Panc1 (cell line): ENCODE results near the gene KTI12. TPM values are rescaled to one million over a fixed set of nuclear protein-coding genes. Genes with fewer than 3 reads are reported as not detected.

ENCODE experiments used
- ATAC-seq: fragments of 200-7000 bp; cut with Tn5 transposase; 2 replicates; pipeline ENCODE4 v1.9.1; 2020; ENCODE audit warnings: mild to moderate bottlenecking, moderate library complexity
- BruUV-seq: library from RNA; stranded (reverse); fragments of 400-500 nt; replicated peaks from 2 replicates; lab custom pipeline; 2021; lab: Mats Ljungman, UMichigan
- CTCF ChIA-PET: fragments of 300-600 bp; sonication (Branson Sonifier 250); formaldehyde crosslinking; loops from one replicate; lab custom pipeline; 2022; ENCODE audit warnings: antibody characterized with exemption; lab: Charles Lee
- POLR2A ChIA-PET: fragments of 300-600 bp; sonication (Branson Sonifier 250); formaldehyde crosslinking; loops from one replicate; lab custom pipeline; 2022; ENCODE audit warnings: antibody characterized with exemption; lab: Charles Lee
- DNase-seq: peaks from one replicate; pipeline ENCODE4 v3.0.0-alpha.2; 2010; ENCODE audit warnings: low read depth, low spot score
- H3K27ac ChIP-seq: 2 replicates; pipeline ENCODE4 v1.5.1; 2011; ENCODE audit warnings: mild to moderate bottlenecking, low read length, inconsistent platforms
- H3K27me3 ChIP-seq: fragments of 200-500 bp; sonication (Bioruptor generic); 2 replicates; pipeline ENCODE4 v1.6.0; 2014; ENCODE audit warnings: low read length, inconsistent platforms; ENCODE audit not compliant: control insufficient read depth, insufficient read depth
- H3K36me3 ChIP-seq: fragments of 200-500 bp; sonication (Bioruptor generic); 2 replicates; pipeline ENCODE4 v1.5.1; 2014; ENCODE audit warnings: inconsistent platforms, mild to moderate bottlenecking, low read length, moderate library complexity; ENCODE audit not compliant: control insufficient read depth, insufficient read depth
- H3K4me1 ChIP-seq: 2 replicates; pipeline ENCODE4 v1.5.1; 2011; ENCODE audit warnings: inconsistent platforms, mild to moderate bottlenecking, low read length, moderate library complexity; ENCODE audit not compliant: control insufficient read depth, insufficient read depth
- H3K4me3 ChIP-seq, 2 experiments: 2 replicates each; pipeline ENCODE4 v1.5.1; 2011 to 2012; ENCODE audit warnings: low read depth in 2 of 2, low read length in 2 of 2, mild to moderate bottlenecking in 2 of 2, inconsistent platforms in 1 of 2, moderate library complexity in 1 of 2
- H3K9me3 ChIP-seq: fragments of 200-500 bp; sonication (Bioruptor generic); 2 replicates; pipeline ENCODE4 v1.5.1; 2014; ENCODE audit warnings: low read depth, mild to moderate bottlenecking, inconsistent platforms, low read length, moderate library complexity; ENCODE audit not compliant: control insufficient read depth, insufficient read depth
- POLR2AphosphoS5 ChIP-seq: IDR thresholded peaks from 2 replicates; pipeline ENCODE4 v1.6.1; 2012; ENCODE audit warnings: mild to moderate bottlenecking, low read depth, low read length, moderate library complexity
- REST ChIP-seq, 2 experiments: IDR thresholded peaks; 2 replicates each; pipeline ENCODE4 v1.6.1; 2011 to 2012; ENCODE audit warnings: low read depth in 2 of 2, control low read depth in 1 of 2, low read length in 1 of 2, mild to moderate bottlenecking in 1 of 2, moderate library complexity in 1 of 2; ENCODE audit not compliant: insufficient read depth in 1 of 2
- SIN3A ChIP-seq: IDR thresholded peaks from 2 replicates; pipeline ENCODE4 v1.6.1; 2012; ENCODE audit warnings: low read depth, mild to moderate bottlenecking, low read length, moderate library complexity, borderline replicate concordance; ENCODE audit not compliant: insufficient read depth
- TCF7L2 ChIP-seq: IDR thresholded peaks from 2 replicates; pipeline ENCODE4 v1.6.1; 2011; ENCODE audit warnings: mild to moderate bottlenecking, low read depth, low read length, inconsistent platforms
- in situ Hi-C: cut with HindIII; loops from 2 replicates; pipeline ENCODE4 v1.10.0; 2016; ENCODE audit warnings: low sequenced_read_pairs, low pct_unique_long_range_greater_than_20kb
- intact Hi-C: fragments of 100-400 bp; cut with micrococcal nuclease; formaldehyde crosslinking; loops from one replicate; pipeline ENCODE4 v1.10.0; 2022; ENCODE audit not compliant: unreplicated experiment
- total RNA-seq: library from RNA; stranded (reverse); gene quantifications from one replicate; pipeline ENCODE4 v1.2.1, GENCODE V29; 2021; ENCODE audit not compliant: unreplicated experiment
- TF ChIP-seq, protein P1 (sequence below): fragments of 450-650 bp; IDR thresholded peaks from 2 replicates; pipeline ENCODE4 v1.5.1; 2017; ENCODE audit warnings: mild to moderate bottlenecking

The KTI12 gene
- total RNA-seq, 1 experiment from 2014 or later: 13.1 TPM

GRCh38 chr1:52045236-52045635 lies 11.6 kb upstream of the KTI12 start:
- H3K4me1 ChIP-seq: no peaks in the 10 kb centered on the region
- H3K9me3 ChIP-seq: no peaks in the 10 kb centered on the region
- POLR2A ChIA-PET: no interaction called here
- BruUV-seq: no TSS peak
- CTCF ChIA-PET: no interaction called here
- intact Hi-C loops (no loop called here), in situ Hi-C loops (no loop called here)
- TF ChIP-seq, protein P1, sequence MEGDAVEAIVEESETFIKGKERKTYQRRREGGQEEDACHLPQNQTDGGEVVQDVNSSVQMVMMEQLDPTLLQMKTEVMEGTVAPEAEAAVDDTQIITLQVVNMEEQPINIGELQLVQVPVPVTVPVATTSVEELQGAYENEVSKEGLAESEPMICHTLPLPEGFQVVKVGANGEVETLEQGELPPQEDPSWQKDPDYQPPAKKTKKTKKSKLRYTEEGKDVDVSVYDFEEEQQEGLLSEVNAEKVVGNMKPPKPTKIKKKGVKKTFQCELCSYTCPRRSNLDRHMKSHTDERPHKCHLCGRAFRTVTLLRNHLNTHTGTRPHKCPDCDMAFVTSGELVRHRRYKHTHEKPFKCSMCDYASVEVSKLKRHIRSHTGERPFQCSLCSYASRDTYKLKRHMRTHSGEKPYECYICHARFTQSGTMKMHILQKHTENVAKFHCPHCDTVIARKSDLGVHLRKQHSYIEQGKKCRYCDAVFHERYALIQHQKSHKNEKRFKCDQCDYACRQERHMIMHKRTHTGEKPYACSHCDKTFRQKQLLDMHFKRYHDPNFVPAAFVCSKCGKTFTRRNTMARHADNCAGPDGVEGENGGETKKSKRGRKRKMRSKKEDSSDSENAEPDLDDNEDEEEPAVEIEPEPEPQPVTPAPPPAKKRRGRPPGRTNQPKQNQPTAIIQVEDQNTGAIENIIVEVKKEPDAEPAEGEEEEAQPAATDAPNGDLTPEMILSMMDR: no peak
- TF ChIP-seq TCF7L2: no peak
- TF ChIP-seq REST (IDR thresholded peaks at IDR 0.05; ENCODE audit: insufficient read depth in 1 of 2, low read depth in 2 of 2, low read length in 1 of 2): no peak
- TF ChIP-seq POLR2AphosphoS5: no peak
- TF ChIP-seq SIN3A: no peak
- no peaks in the 10 kb centered on the region for H3K27me3 ChIP-seq
- DNase-seq (no peak), ATAC-seq (no peak)
- no peak overlapping the region for H3K27ac ChIP-seq
- no peak overlapping the region for H3K4me3 ChIP-seq
- H3K36me3 ChIP-seq: no peaks in the 10 kb centered on the region; the same call in 1 of the 2 replicates

DNA sequence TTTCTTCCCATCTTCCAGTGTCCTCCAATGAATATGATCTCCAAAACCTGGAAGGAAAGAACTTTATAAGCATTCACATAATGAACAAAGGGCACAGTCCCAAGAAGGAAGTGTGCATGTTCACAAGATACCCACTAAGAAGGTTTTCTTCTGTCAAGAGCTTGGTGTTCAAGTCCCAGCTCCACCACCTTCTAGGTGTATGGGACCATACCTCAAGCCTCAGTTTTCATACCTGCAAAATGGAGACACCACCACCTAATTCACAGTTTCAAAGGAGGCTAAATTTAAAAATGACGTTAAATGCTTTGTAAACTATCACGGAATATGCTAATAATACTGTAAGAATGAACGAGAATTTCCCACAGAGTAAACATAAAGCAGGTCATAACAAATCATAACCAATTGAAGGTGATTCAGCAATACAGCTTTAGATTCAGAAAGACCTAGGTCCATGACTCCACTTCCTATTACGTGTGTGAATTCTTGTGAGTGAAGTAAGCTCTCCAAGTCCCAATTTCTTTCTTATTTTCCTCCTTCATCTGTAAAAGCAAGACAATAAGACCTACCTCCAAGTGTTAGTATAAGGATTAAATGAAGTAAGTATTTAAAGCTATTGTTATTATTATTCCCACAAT lies 8.1 kb upstream of the KTI12 start:
- Histone ChIP-seq H3K9me3 (no peaks in the 10 kb centered on the region), H3K4me3 (no peak overlapping the region), H3K4me1 (no peaks in the 10 kb centered on the region), H3K27ac (no peak overlapping the region), H3K36me3 (no peaks in the 10 kb centered on the region; the same call in 1 of the 2 replicates), H3K27me3 (no peaks in the 10 kb centered on the region)
- ChIA-PET POLR2A (no interaction called here), CTCF (no interaction called here)
- BruUV-seq: no TSS peak
- in situ Hi-C loops (no loop called here), intact Hi-C loops (no loop called here)
- no peak for ATAC-seq
- TF ChIP-seq SIN3A (no peak), TCF7L2 (no peak), POLR2AphosphoS5 (no peak), REST (IDR thresholded peaks at IDR 0.05; ENCODE audit: insufficient read depth in 1 of 2, low read depth in 2 of 2, low read length in 1 of 2) (no peak)
- TF ChIP-seq, protein P1: no peak
- DNase-seq: no peak
